Activated T-cell treated with anti-CD3 and anti-CD28 coated beads, Interleukin-2, amount 50 U/mL, for 1 hour (primary cell): ENCODE data around the gene CDHR5.
A peak's percentile ranks its signal among the peaks of the same experiment; 100 is the strongest.
"Not testable (repeated sequence)": the region's sequence is repeated elsewhere in the genome, so short reads cannot be mapped to it uniquely, and the experiment has no call there.

Source experiments
- DNase-seq: peaks from one replicate; pipeline ENCODE4 v3.0.0-alpha.2; 2020

The CDHR5 gene

DNA sequence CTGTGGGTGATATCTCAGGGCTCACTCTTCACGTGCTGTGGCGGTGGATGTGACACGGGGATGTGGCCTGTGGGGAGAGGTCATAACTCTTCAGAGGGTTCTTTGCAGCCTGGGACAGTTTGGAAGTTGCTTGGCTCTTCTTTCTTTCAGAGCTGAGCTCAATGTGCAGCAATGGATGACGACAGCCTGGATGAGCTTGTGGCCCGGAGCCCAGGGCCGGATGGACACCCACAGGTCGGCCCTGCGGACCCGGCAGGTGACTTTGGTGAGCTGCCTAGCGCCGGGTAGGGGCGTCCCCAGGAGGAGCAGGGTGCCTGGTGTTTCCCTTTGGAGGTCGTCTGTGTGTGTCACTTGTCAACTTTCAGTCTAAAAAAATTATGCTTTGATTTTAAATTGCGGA is 43.4 kb downstream of the CDHR5 start:
- DNase-seq = no peak

DNA sequence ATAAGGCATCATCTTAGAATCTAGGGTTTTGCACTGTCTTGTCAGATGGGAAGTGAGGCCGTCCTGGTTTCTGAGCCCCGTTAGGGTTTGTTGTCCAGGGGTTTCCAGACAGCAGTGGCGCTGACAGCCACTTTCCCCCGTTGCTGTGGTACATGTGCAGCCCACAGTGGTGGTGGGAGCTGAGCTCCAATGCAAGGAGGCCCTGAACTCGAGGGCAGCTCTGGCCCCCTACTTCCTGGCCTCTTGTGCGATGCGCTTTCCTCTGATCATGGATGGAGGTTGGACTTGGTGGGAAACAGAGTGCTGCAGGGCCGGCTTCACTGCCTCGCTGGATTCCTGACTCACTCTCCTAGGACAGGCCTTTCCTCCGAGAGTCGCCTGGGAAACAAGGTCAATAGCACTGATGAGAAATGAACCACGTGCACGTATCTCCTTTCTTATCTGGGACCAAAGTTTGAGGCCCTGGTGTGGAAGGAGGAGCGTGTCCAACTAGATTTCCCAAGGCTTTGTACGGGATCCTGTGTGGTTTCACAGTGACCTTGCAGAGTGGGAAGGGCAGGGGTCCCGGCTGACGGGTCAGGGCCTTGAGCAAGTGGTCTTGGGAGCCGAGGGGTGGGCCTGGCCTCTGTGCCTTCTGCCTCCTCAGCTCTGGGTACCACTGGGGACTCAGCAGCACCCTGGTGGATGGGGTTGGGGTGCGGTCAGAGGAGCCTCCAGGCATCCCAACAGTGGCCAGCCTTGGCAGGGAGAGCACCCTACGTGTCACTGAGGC is 44.7 kb downstream of the CDHR5 start:
- no peak for DNase-seq

DNA sequence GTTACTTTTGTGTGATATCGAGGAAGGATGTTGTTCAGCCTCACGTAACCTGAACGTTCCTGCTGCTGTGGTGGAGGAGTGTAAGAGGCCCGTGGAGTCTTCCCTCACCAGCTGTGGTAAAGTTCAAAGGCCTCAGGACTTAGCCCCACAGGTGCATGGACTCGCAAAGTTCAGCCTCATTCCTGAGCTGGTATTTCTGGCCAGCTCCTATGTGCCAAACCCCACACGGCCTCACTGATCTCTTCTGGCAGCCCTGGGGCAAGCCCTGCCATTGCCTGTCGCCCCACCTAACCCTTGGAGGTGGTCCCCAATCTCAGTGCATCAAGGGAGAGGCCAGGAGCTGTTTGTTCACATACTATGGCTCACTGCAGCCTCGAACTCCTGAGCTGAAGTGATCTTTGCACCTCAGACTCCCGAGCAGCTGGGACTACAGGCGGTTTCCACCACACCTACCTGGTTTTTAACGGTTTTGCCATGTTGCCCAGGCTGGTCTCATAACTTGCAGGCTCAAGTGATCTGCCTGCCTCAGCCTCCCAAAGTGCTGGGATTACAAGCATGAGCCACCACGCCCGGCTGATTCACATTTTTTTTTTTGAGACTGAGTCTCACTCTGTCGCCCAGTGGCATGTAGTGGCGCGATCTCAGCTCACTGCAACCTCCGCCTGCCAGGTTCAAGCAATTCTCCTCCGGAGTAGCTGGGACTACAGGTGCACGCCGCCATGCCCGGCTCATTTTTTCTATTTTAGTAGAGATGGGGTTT is 46.3 kb downstream of the CDHR5 start:
- no peak for DNase-seq

DNA sequence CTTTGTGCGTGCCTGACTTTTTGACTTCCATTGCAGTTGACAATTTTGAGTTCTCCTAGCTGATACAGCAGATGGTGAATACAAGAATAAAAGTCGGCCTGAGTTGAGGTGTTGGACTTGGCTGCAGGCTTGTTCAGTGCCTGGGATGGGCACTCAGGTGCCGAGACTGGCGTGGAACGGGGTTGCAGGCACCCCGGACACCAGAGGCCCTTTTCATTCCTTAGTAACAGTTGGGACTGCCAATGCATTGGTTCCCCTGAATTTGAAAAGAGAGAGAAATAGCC is 47.2 kb downstream of the CDHR5 start:
- DNase-seq = no peak

DNA sequence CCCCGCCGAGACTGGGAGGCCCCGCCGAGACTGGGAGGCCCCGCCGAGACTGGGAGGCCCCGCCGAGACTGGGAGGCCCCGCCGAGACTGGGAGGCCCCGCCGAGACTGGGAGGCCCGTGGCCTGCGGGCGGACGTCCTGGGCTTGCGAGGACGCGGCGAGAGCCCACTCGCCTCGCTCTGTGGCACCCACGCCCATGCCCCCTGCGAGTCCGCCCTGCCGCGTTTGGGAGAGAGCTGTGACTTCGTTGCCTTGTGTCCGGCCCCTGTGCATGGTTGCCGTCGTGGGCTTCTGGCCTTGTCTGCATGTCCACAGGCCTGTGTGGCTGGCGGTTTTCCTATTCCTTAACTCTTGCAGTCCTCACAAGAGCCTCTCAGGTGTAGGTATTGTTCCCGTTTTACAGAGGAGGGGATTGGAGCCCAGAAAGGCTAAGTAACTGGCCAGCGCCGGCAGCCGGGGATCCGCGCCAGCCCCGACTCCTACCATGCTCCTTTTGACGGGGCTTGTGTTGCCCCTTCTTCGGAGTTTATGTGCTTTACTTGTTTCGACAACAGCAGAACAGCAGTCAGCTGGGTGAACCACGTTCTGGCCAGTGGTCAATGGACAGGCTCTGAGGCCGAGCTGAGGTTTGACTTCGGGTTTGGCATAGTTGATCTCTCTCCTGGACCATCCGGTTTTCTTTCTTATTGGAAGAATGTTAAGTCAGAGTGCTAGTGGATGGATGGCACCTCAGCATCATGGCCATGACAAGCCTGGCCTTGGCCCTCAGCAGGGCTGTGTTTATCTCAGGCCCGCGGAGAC is 47.7 kb downstream of the CDHR5 start:
- DNase-seq = no peak

DNA sequence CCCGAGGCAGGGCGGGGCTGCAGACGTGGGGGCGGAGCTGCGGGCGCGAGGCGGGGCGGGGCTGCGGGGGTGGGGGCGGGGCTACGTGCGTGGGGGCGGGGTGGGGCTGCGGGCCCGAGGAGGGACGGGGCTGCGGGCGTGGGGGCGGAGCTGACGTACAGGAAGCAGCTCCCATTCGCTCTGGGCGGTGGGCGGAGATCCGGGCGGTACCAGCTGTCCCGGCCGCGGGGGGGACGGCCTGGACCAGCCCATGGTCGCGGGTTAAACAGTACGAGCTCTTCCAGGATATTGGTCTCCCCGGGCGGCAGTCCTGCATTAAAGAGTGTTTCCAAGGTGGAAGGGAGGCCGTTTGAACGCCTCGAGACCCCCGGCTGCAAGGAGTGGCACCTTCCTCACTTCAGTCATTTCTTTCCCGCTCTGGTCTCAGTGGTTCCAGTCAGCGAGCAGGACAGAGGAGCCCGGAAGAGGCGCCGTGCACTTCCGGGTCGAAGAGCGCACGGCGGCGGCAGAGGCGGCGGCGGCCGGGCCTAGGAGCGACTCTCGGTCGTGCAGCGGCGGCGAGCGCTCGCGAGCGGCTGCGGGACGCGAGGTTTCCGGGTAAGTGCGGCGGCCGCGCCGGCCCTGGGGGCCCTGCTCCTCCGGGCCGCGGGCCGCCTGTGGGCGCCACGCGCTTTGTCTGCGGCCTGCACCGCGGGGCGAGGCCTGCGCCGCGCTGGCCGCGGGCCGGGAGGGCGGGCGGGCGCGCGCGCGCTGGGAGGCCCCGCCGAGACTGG is 48.6 kb downstream of the CDHR5 start, which contains the start of gene PHRF1:
TSS of gene PHRF1 (plus strand) at position 475 of the 773 bp plus-strand sequence. CDS start 5,043 bp downstream, outside the sequence.
- DNase-seq = peak; percentile 96

DNA sequence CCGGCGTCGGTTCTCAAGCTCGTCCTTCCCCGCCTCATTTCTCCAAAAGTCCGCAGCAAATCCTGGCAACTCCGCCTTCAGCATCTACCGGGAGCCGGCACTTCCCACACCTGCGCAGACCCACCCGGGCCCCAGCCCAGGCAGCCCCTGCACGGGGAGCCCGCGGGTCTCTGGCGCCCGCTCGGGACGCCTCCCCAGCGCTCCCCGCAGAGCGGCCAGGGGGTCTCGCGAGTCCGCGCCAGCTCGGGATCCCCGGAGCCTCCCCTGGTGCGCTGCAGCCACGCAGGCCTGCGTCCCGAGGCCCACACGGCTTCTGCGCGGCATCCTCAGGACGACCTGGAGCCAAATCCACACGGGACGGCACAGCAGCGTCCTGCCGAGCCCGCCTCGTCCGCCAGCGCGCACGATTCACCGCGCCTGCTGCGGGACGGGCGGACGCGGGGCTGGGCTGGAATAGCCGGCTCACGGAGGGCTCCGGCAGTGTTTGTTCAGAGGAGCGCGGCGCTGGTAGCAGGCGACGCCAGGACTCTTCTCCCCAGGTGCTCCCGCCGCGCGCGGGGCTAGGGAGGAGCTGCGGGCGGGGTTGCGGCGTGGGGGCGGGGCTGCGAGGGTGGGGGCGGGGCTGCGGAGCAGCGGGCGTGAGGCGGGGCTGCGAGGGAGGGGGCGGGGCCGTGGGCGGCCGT is 49.3 kb downstream of the CDHR5 start:
- no peak for DNase-seq

DNA sequence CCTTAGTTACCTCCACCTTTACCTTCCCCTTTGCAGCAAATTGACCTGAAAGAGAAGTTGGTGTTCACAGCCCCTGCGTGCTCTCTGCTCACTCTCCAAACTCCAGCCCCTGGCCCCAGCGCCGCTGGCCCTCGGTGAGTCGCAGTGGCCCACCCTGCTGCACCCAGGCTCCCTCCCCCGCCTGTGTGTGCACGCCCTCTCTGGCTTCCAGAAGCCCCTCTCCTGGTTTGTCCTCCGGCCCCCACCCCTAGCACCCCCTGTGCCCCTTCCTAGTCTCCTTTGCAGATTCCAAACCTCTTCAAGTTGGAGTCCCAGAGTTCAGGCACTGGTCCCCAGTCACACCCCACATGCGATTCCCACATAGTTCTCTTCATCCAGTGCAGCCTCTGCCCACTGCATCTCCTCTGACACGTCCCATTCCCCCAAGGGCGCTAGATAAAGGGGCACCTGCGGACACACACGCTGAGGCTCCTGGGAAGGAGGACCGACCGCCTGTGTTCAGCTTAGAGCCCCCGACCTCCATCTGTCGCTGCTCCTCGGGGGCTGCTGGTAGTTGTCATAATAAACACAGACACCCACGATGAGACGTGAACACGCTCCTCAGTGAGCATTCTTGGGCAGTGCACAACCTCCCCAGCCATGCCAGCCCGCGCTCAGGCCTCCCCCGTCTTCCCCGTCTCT is 50.0 kb downstream of the CDHR5 start:
- DNase-seq = no peak

DNA sequence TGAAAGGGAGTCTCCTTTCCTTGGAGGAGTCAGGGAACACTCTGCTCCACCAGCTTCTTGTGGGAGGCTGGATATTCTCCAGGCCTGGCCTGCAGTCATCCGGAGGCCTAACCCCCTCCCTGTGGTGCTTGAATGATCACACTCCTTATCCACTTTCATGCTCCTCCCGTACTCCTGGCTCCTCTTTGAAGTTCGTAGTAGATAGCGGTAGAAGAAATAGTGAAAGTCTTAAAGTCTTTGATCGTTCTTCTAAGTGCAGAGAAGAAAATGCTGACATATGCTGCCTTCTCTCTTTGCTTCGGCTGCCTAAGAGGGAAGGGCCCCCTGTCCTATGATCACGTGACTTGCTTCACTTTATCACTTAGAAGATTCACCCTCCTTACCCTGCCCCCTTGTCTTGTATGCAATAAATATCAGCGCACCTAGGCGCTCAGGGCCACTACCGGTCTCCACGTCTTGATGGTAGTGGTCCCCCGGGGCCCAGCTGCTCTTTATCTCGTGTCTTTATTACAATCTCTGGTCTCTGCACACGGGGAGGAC is 50.7 kb downstream of the CDHR5 start:
- DNase-seq = not testable (repeated sequence)

DNA sequence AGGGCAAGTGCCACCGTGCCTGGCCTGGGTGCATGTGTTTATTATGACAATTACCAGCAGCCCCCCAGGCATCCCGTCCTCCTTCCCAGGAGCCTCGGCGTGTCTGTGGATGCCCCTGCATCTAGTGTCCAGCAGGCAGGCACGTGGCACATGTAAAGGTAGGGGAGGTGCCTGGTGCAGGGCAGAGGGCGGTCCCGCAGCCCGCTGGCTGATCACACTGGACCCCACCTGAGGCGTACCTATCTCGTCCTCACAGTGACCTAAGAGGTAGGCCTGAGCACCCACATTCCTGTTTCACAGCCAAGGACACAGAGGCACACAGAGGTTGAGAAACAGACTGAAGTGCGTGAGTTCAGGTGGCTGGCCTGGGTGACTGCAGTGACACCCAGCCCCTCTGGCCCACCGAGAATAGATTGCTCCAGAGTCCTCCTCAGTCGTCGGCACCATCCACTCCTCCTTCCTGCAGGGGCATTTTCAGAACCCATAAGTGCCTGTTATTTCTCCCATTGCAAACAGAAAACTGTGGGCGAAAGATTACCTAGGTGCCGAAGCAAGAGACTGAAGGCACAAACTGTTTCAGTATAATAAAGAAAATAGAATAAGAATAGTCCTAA is 51.5 kb downstream of the CDHR5 start:
- DNase-seq = no peak

DNA sequence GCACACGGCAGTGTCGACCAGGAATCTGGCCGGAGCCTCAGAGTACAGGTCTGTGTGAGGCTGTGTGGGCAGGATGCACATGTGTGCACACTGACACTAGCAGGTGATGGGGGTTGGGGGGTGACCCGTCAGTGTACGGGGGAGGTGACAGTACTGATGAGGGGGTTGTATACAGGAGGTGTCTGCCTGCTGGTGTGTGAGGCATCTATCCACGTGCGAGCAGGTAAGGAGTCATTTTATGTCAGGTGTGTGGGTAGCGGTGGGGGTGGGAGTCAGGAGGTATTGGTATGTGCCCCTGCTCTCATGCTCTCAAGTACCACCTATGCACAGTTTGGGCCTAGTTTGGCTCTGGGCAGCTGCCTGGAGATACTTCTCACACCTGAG is 53.0 kb downstream of the CDHR5 start:
- no peak for DNase-seq

DNA sequence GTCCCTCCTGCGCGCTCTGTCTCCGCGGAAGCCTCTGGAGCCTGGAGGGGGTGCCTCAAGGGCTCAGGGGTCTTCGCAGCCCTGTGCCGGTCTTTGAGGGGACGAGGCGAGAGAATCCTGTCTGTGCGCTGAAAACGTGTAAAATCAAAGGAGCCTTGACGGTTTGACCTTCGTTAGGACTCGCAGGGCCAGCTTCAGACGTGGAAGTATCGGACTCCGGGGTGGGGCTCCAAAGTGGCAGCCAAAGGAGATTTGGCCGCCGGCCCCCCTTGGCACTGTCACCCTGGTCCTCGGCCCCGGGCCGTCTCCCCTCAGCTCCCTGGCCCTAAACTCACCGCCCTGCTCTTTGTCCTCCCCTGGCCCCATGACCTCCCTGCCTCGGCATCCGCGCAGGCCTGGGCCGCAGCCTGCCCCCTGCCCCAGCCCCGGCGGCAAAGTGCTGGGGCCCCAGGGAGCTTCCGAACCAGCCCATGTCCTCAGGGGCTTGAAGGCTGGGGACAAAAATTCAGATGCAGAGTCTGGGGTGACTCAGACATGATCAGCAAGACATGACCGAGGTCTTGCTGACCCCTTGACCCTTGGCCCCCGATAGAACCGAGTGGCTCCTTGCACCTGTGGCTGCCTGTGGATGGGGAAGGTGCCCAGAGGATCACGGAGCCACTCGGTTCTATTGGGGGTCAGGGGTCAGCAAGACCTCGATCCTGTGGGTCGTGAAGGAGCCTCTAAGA is 55.4 kb downstream of the CDHR5 start:
- no peak for DNase-seq

DNA sequence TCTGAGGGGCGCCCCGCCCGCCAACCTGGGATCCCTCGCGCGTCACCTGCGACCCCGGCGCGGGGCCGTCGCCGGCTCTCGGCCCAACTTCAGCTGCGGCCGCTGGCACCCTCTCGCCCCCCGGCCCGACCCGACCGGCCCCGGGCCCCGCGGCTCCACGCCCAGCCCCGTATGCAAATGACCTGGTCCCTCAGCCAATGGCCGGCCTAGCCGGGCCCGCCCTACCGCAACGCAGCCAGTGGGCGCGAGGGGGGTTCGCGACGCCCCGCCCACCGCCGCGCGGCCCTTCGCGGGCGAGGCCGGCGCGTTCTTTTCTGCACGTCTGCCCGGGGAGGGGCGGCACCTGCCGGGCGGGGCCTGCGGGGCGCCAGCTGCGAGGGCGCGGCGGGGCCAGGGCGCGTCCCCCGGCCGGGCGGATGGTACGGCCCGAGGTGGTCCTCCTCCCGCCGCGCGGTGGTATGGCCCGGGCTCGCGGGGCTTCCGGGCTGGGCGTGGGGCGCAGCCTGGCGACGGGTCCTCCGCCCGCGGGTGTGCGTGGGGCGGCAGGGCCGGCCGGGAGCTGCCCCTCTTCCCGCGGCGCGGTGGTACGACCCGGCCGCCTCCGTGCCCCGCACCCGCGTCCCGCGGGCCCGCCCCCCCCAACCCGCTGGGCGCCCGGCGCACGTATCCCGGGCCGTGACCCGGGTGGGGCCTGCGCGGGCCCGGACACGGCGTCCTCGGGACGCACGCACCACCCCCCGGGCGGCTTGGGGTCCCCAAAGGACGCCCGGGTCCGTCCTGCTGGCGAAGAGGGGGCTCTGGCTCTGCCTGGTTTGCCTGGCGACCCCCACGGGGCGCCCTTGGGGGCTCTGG is 56.2 kb downstream of the CDHR5 start:
- peak; percentile 94 for DNase-seq

DNA sequence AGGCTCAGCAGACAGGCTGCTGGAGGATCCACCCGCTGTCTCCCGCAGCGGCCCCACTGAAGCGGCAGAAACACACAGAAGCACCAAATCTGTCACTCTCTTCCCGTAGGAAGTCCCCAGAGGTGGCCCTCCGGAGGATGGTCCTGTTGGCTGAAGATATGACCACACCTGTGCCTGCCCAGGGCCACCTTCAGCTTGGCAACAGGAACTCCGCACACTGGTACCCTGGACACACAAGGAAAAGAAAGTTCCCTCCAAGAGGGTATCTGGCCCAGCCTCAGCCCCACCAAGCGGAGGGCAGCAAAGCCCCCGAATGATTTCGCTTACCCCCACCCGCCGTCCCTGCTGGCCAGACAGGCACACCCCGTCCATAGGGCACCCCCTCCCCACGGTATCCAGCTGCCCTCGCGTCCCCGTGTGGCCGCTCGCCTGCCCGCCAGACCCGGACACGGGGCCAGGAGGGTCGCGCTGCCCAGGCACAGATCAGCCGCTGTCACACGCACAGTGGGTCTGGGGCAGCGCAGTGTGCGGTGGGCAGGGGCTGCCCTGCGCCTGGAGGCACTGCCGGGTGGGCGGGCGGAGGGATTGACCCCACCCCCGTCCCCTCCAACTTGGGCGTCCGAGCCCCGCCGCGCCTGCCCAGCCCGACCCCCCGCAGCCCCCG is 57.0 kb downstream of the CDHR5 start:
- DNase-seq = peak; percentile 26

DNA sequence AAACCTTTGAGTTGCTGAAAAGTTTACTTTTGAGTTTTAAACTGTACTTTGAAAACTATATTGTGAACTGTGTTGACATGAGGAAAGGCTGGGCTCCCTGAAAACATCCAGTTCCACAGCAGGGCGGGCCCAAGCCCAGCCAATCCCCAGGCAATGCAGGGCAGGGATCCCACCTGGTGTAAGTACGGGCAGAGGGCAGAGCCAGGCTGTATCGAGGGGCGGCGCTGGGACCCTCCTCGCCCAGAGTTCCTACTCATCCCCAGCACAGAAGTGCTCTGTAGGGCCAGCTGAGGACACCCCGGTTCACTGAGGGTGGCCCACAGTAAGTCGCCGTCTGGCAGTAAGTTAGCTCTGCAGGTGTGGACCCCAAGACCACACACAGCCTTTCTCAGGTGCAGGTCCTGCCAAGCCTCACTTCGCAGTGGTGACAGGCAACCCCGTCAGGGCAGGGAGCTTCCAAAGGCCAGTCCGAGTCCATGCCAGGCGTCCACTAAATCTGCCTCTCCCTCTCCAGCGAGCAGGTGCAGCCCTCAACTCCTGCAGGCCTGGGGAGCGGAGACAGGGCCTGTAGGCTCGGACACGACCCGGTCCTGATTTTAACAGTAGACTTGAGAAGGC is 57.6 kb downstream of the CDHR5 start:
- peak; percentile 24 for DNase-seq
